ENCODE measurements around the gene TAC3. TPM values are rescaled to one million over a fixed set of nuclear protein-coding genes. Genes with fewer than 3 reads are reported as not detected.
"Not testable (repeated sequence)": the region's sequence is repeated elsewhere in the genome, so short reads cannot be mapped to it uniquely, and the experiment has no call there.

TAC3 gene
- total RNA-seq, 4 donors from 2014 or later = not detected

DNA sequence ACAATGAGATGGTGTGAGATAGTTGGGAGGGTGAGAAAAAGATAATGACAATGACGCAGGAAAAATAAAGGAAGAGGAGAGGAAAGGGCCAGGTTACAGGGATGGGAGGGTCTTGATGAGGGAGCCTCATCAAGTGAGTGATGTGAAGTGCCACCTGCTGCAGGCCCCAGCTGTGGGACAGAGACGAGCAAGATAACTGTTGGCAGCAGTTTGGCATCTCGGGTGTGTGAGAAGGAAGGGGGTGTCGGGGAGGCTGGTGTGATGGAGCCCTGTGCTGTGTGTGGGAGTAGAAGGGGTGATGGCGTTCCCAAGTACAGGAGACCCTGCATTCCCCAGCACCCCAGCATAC is 11.4 kb upstream of the TAC3 start:
- TF ChIP-seq, protein P1, sequence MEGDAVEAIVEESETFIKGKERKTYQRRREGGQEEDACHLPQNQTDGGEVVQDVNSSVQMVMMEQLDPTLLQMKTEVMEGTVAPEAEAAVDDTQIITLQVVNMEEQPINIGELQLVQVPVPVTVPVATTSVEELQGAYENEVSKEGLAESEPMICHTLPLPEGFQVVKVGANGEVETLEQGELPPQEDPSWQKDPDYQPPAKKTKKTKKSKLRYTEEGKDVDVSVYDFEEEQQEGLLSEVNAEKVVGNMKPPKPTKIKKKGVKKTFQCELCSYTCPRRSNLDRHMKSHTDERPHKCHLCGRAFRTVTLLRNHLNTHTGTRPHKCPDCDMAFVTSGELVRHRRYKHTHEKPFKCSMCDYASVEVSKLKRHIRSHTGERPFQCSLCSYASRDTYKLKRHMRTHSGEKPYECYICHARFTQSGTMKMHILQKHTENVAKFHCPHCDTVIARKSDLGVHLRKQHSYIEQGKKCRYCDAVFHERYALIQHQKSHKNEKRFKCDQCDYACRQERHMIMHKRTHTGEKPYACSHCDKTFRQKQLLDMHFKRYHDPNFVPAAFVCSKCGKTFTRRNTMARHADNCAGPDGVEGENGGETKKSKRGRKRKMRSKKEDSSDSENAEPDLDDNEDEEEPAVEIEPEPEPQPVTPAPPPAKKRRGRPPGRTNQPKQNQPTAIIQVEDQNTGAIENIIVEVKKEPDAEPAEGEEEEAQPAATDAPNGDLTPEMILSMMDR (IDR thresholded peaks at IDR 0.05) = no peak
- TF ChIP-seq EP300 (IDR thresholded peaks at IDR 0.05) (no peak), POLR2AphosphoS5 (IDR thresholded peaks at IDR 0.05) (no peak), POLR2A (IDR thresholded peaks at IDR 0.05; ENCODE audit: low read depth) (no peak)
- peaks cover 0 to 13% (median 0%) of the 10 kb centered on the region in 4 donors for H3K4me1 ChIP-seq
- H3K27me3 ChIP-seq = no peaks in the 10 kb centered on the region
- intact Hi-C loops (cut with DNase I) = no loop called here
- H3K4me3 ChIP-seq = no peak overlapping the region
- no peaks in the 10 kb centered on the region for H3K9me3 ChIP-seq
- H3K27ac ChIP-seq (replicated peaks in 1 of 4) = no peak overlapping the region
- no peaks in the 10 kb centered on the region for H3K36me3 ChIP-seq
- DNase-seq (ENCODE audit: extremely low spot score) = no peak
- 68% methylated on average over 5 of the region's 5 CpGs for WGBS

DNA sequence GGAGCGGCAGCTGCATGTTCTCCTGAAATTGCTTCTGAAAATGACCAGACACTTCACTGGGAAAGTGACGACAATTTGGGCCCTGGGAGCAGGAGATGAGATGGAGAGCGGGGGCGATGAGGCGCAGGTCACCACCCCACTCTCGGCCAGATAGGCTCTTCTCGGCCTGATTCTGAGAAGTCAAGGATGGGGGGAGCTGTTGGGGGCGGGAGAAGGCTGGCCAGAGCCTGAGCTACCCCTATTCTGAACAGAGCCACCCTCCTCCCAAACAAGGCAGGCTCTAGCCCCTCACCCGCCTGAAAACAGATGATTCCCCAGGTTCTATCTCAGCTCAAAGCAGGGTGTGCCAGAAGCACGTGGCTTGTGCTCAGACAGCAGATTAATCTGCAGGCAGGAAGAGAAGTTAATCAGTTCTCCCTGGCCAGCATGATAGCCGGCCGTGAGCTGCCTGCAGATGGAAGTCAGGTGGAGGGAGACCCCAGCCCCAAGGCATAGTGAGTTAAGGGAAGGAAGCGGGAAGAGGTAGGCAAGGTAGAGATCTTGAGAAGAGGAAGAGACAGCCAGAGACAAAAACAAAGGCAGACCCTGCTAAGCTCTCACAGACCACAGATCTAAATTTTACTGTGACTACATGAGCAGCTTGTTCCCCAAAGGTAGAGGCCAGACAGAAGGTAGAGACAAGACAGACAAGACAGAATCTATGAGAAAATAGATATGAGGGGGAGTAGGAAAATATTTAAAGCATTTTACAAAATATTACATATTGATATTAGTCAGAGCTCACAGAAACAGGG is 10.9 kb upstream of the TAC3 start:
- H3K9me3 ChIP-seq = no peaks in the 10 kb centered on the region
- TF ChIP-seq POLR2A (IDR thresholded peaks at IDR 0.05; ENCODE audit: low read depth) (no peak), EP300 (IDR thresholded peaks at IDR 0.05) (no peak), POLR2AphosphoS5 (IDR thresholded peaks at IDR 0.05) (no peak)
- TF ChIP-seq, protein P1 (IDR thresholded peaks at IDR 0.05) = no peak
- H3K36me3 ChIP-seq = no peaks in the 10 kb centered on the region
- no peaks in the 10 kb centered on the region for H3K27me3 ChIP-seq
- H3K4me1 ChIP-seq = peaks cover 0 to 13% (median 0%) of the 10 kb centered on the region in 4 donors
- intact Hi-C loops (cut with DNase I) = no loop called here
- H3K4me3 ChIP-seq = no peak overlapping the region
- 59% methylated on average over 12 of the region's 13 CpGs for WGBS
- no peak overlapping the region for H3K27ac ChIP-seq (replicated peaks in 1 of 4)
- no peak for DNase-seq (ENCODE audit: extremely low spot score)

DNA sequence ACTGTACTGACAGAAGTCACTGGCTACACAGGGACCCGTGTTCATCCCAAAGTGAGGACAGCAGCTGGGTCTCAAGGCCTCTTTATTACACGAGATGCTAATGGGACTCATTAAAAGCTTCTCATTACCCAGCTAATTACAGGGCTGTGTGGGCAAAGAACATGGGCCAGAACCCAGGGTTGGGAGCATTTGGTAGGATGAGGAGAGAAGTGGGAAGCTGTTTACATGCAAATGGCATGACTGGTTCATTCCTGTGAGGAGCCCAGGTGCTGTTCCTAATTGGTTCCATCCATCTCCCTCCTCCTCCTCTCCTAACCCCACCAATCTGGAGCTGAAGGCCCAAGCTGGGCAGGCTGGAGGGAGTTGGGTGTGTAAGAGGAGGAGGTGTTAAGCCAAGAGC is 8.9 kb upstream of the TAC3 start:
- intact Hi-C loops (cut with DNase I) = no loop called here
- 90% methylated on average over 2 of the region's 2 CpGs for WGBS
- Histone ChIP-seq H3K4me1 (peaks cover 0 to 13% (median 0%) of the 10 kb centered on the region in 4 donors), H3K36me3 (no peaks in the 10 kb centered on the region), H3K4me3 (no peak overlapping the region), H3K9me3 (no peaks in the 10 kb centered on the region), H3K27me3 (no peaks in the 10 kb centered on the region), H3K27ac (replicated peaks in 1 of 4) (no peak overlapping the region)
- TF ChIP-seq, protein P1 (IDR thresholded peaks at IDR 0.05) = no peak
- no peak for TF ChIP-seq POLR2AphosphoS5 (IDR thresholded peaks at IDR 0.05)
- TF ChIP-seq POLR2A (IDR thresholded peaks at IDR 0.05; ENCODE audit: low read depth) = no peak
- TF ChIP-seq EP300 (IDR thresholded peaks at IDR 0.05) = no peak
- no peak for DNase-seq (ENCODE audit: extremely low spot score)

DNA sequence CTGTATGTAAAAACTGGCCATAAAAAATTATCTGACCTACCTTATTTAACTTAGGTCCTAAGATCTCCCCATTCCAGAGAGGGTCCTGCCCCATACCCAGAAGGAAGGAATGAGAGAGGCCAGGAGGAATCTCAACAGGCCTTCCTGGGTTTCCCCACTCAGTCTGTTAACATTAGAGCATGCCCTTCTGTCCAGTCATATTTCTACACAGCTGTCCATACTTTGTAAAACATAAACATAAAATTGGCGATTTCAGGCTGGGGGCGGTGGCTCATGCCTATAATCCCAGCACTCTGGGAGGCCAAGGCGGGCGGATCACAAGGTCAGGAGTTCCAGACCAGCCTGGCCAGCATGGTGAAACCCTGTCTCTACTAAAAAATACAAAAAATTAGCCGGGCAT is 6.0 kb upstream of the TAC3 start:
- intact Hi-C loops (cut with DNase I); H3K27me3 ChIP-seq; H3K4me3 ChIP-seq; DNase-seq (ENCODE audit: extremely low spot score); H3K36me3 ChIP-seq; H3K9me3 ChIP-seq; H3K27ac ChIP-seq (replicated peaks in 1 of 4): not testable (repeated sequence)
- H3K4me1 ChIP-seq = peaks cover 0 to 13% (median 0%) of the 10 kb centered on the region in 4 donors
- WGBS = 94% methylated on average over 5 of the region's 5 CpGs

DNA sequence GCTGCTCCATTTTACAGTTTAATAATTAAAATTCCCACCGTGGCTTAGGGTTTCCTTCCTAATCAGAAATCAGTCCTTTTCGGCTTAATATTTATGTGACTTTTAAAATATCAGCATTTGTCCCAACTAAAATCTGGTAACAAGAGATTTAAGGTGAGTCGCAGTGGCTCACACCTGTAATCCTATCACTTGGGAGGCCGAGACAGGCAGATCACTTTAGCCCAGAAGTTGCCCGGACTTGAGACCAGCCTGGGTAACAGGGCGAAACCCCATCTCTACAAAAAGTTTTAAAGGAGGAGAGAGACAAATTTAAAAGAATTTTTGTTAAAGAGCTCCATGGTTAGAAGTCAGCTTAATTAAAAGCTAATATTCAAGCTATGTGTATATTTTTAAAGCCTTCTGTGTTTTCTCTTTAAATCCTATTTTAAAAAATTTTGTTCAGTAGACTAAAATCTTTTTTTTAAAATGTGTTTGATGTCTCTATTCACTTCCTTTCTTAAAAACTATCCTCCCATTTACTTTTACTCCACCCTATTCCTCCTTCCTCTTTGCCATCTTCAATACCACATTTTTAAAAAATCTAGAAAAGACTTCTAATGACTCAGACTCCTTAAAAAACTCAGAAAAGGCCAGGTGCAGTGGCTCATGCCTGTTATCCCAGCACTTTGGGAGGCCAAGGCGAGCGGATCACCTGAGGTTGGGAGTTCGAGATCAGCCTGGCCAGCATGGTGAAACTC is 3.8 kb upstream of the TAC3 start:
- DNase-seq (ENCODE audit: extremely low spot score) = no peak
- 86% methylated on average over 9 of the region's 9 CpGs for WGBS
- peaks cover 0 to 12% (median 0%) of the 10 kb centered on the region in 4 donors for H3K27me3 ChIP-seq
- H3K9me3 ChIP-seq = no peaks in the 10 kb centered on the region
- TF ChIP-seq, protein P1 (IDR thresholded peaks at IDR 0.05) = no peak
- TF ChIP-seq POLR2A (IDR thresholded peaks at IDR 0.05; ENCODE audit: low read depth) = no peak
- no peak for TF ChIP-seq EP300 (IDR thresholded peaks at IDR 0.05)
- no peak for TF ChIP-seq POLR2AphosphoS5 (IDR thresholded peaks at IDR 0.05)
- no peaks in the 10 kb centered on the region for H3K36me3 ChIP-seq
- intact Hi-C loops (cut with DNase I) = no loop called here
- peaks cover 0 to 7% (median 0%) of the 10 kb centered on the region in 4 donors for H3K4me1 ChIP-seq
- no peak overlapping the region for H3K27ac ChIP-seq (replicated peaks in 1 of 4)
- H3K4me3 ChIP-seq = no peak overlapping the region
